ENCODE data around the gene IQGAP2. TPM values are rescaled to one million over a fixed set of nuclear protein-coding genes. Genes with fewer than 3 reads are reported as not detected.

Gene IQGAP2
- total RNA-seq, 2 donors from 2014 or later: 15.3 to 17.6 TPM

DNA sequence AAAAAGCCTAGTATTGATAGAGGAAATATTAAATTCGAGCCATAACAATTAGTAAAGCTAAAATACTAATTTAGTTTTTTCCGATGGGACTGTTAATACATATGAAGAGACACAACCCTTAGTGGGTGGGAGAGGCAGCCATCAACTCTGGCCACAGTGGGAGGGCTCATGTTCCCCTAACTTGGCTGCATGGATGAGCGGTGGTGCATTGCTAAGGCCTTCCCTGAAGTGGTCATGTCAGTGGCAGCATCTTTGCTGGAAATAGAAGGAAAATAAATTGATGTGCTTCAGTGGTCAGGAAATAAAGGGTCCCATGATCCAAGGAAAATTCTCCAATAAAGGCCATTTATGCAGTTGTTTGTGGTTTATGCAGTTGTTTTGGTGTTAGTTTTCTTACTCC lies 254.0 kb downstream of the IQGAP2 start:
- ATAC-seq (ENCODE audit: insufficient number of reproducible peaks, low FRiP score, low read depth): no peak
- Histone ChIP-seq H3K36me3 (no peaks in the 10 kb centered on the region), H3K27ac (no peak overlapping the region), H3K4me3 (no peak overlapping the region), H3K27me3 (replicated peaks; ENCODE audit: insufficient read depth) (no peaks in the 10 kb centered on the region), H3K9me3 (no peaks in the 10 kb centered on the region), H3K4me1 (ENCODE audit: control insufficient read depth in 1 of 2, low read depth in 2 of 2) (peaks cover 0 to 2% of the 10 kb centered on the region in 2 donors)
- TF ChIP-seq, protein P1, sequence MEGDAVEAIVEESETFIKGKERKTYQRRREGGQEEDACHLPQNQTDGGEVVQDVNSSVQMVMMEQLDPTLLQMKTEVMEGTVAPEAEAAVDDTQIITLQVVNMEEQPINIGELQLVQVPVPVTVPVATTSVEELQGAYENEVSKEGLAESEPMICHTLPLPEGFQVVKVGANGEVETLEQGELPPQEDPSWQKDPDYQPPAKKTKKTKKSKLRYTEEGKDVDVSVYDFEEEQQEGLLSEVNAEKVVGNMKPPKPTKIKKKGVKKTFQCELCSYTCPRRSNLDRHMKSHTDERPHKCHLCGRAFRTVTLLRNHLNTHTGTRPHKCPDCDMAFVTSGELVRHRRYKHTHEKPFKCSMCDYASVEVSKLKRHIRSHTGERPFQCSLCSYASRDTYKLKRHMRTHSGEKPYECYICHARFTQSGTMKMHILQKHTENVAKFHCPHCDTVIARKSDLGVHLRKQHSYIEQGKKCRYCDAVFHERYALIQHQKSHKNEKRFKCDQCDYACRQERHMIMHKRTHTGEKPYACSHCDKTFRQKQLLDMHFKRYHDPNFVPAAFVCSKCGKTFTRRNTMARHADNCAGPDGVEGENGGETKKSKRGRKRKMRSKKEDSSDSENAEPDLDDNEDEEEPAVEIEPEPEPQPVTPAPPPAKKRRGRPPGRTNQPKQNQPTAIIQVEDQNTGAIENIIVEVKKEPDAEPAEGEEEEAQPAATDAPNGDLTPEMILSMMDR (IDR thresholded peaks at IDR 0.05): no peak
- DNase-seq (ENCODE audit: low spot score): no peak

GRCh38 chr5:76657683-76658311 lies 254.7 kb downstream of the IQGAP2 start:
- Histone ChIP-seq H3K27ac (peak overlapping the region in 1 of 2 donors; percentile 34), H3K27me3 (replicated peaks; ENCODE audit: insufficient read depth) (no peaks in the 10 kb centered on the region), H3K4me3 (no peak overlapping the region), H3K4me1 (ENCODE audit: control insufficient read depth in 1 of 2, low read depth in 2 of 2) (no peaks in the 10 kb centered on the region), H3K9me3 (no peaks in the 10 kb centered on the region), H3K36me3 (no peaks in the 10 kb centered on the region)
- DNase-seq (ENCODE audit: low spot score) (no peak), ATAC-seq (ENCODE audit: insufficient number of reproducible peaks, low FRiP score, low read depth) (no peak)
- TF ChIP-seq, protein P1 (IDR thresholded peaks at IDR 0.05): no peak

DNA sequence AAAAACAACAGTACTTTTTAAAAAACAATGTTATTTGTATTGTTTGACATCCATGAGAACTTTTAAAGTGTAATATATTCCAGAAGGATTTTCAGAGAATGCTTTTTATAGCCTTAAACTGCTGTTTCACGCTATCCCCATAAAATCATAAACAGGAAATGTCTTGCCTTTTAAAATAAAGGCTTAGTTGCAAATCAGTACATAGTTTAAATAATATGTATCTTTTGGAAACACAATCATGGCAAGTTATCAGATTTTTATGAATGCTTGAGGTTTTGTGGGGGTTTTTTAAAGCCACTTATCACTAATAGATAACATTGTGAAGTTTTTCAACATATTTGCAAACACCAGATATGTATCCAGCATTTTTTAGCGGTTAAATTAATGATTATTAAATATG lies 257.3 kb downstream of the IQGAP2 start:
- no peak overlapping the region for H3K27ac ChIP-seq
- ATAC-seq (ENCODE audit: insufficient number of reproducible peaks, low FRiP score, low read depth) (no peak), DNase-seq (ENCODE audit: low spot score) (no peak)
- H3K9me3 ChIP-seq: no peaks in the 10 kb centered on the region
- H3K4me1 ChIP-seq (ENCODE audit: control insufficient read depth in 1 of 2, low read depth in 2 of 2): no peaks in the 10 kb centered on the region
- TF ChIP-seq, protein P1 (IDR thresholded peaks at IDR 0.05): no peak
- H3K36me3 ChIP-seq: no peaks in the 10 kb centered on the region
- H3K4me3 ChIP-seq: no peak overlapping the region
- H3K27me3 ChIP-seq (replicated peaks; ENCODE audit: insufficient read depth): no peaks in the 10 kb centered on the region

- Histone ChIP-seq H3K27me3 (replicated peaks; ENCODE audit: insufficient read depth) (no peaks in the 10 kb centered on the region), H3K27ac (no peak overlapping the region), H3K4me1 (ENCODE audit: control insufficient read depth in 1 of 2, low read depth in 2 of 2) (no peaks in the 10 kb centered on the region), H3K36me3 (no peaks in the 10 kb centered on the region), H3K4me3 (no peak overlapping the region), H3K9me3 (no peaks in the 10 kb centered on the region)
- no peak for ATAC-seq (ENCODE audit: insufficient number of reproducible peaks, low FRiP score, low read depth)
- DNase-seq (ENCODE audit: low spot score): no peak
- TF ChIP-seq, protein P1 (IDR thresholded peaks at IDR 0.05): no peak
Measured at GRCh38 chr5:76662521-76662920, 259.4 kb downstream of the IQGAP2 start.

DNA sequence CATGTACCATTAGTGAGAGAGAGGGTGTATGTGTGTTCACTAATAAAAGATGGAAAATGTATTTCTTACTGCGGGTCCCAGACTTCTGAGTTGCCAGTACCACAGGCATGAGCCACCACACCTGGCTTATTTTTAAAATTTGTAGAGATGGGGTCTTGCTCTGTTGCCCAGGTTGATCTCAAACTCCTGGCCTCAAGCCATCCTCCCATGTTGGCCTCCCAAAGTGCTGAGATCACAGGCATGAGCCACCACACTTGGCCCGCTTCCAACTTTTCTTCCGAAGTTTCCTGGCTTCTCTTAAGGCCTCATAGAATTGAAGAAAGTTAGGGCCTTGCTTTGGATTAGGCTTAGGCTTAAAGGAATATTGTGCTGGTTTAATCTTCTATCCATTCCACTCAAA lies 260.5 kb downstream of the IQGAP2 start:
- H3K27me3 ChIP-seq (replicated peaks; ENCODE audit: insufficient read depth): no peaks in the 10 kb centered on the region
- no peak overlapping the region for H3K4me3 ChIP-seq
- H3K36me3 ChIP-seq: no peaks in the 10 kb centered on the region
- H3K27ac ChIP-seq: no peak overlapping the region
- H3K9me3 ChIP-seq: no peaks in the 10 kb centered on the region
- ATAC-seq (ENCODE audit: insufficient number of reproducible peaks, low FRiP score, low read depth): no peak
- DNase-seq (ENCODE audit: low spot score): no peak
- TF ChIP-seq, protein P1 (IDR thresholded peaks at IDR 0.05): no peak
- no peaks in the 10 kb centered on the region for H3K4me1 ChIP-seq (ENCODE audit: control insufficient read depth in 1 of 2, low read depth in 2 of 2)
